H1 (cell line): Measurements from ENCODE around the gene MCC. TPM values are rescaled to one million over a fixed set of nuclear protein-coding genes. Genes with fewer than 3 reads are reported as not detected.

Experiments
- CTCF ChIA-PET: fragments of 300-600 bp; sonication (Branson Sonifier 250); formaldehyde crosslinking; loops from one replicate; lab custom pipeline; 2021; ENCODE audit not compliant: partially characterized antibody; lab: Charles Lee
- POLR2A ChIA-PET: fragments of 300-600 bp; sonication (Branson Sonifier 250); formaldehyde crosslinking; loops from one replicate; lab custom pipeline; 2021; ENCODE audit warnings: inconsistent platforms; ENCODE audit not compliant: partially characterized antibody; lab: Charles Lee
- DNase-seq, 2 experiments: peaks; one replicate each; pipeline versions ENCODE4 v3.0.0 to v3.0.0-alpha.2; 2010 to 2022; ENCODE audit warnings: low spot score in 2 of 2, low read depth in 1 of 2, mixed read lengths in 1 of 2
- FAIRE-seq: peaks from 2 replicates; lab custom pipeline; 2011; peaks lifted over from hg19 to GRCh38; lab: Jason Lieb, UNC
- H2AFZ ChIP-seq: 2 replicates; pipeline ENCODE4 v1.8.1; 2012; ENCODE audit warnings: low read length, inconsistent platforms
- H2AK5ac ChIP-seq: 2 replicates; pipeline ENCODE4 v1.6.1; 2013; ENCODE audit warnings: low read depth, low read length
- H2BK120ac ChIP-seq: replicated peaks from 2 replicates; pipeline ENCODE3; 2013; ENCODE audit warnings: low read depth, low read length, inconsistent platforms
- H2BK12ac ChIP-seq: 2 replicates; pipeline ENCODE4 v1.6.1; 2013; ENCODE audit warnings: low read depth, low read length
- H2BK15ac ChIP-seq: 2 replicates; pipeline ENCODE4 v1.6.1; 2013; ENCODE audit warnings: low read length
- H2BK20ac ChIP-seq: 2 replicates; pipeline ENCODE4 v1.6.1; 2013; ENCODE audit warnings: low read length
- H2BK5ac ChIP-seq: 2 replicates; pipeline ENCODE4 v1.6.1; 2013; ENCODE audit warnings: low read depth, low read length
- H3K14ac ChIP-seq: 2 replicates; pipeline ENCODE4 v1.6.1; 2013; ENCODE audit warnings: inconsistent platforms; ENCODE audit not compliant: insufficient read length
- H3K18ac ChIP-seq: 2 replicates; pipeline ENCODE4 v1.6.1; 2013; ENCODE audit warnings: low read length; ENCODE audit errors: extremely low read depth
- H3K23ac ChIP-seq: 2 replicates; pipeline ENCODE4 v1.6.1; 2013; ENCODE audit warnings: inconsistent platforms; ENCODE audit not compliant: insufficient read length
- H3K23me2 ChIP-seq: 2 replicates; pipeline ENCODE4 v1.6.1; 2013; ENCODE audit warnings: low read depth, low read length
- H3K27ac ChIP-seq: 2 replicates; pipeline ENCODE4 v1.6.1; 2011; ENCODE audit warnings: low read depth, low read length, inconsistent platforms
- H3K27me3 ChIP-seq, 4 experiments: replicated peaks in 1 of 4; 1 replicate in 1 of 4; 2 replicates in 3 of 4; pipeline versions ENCODE4 v1.6.1 to v1.8.1; 2011 to 2013; ENCODE audit warnings: low read length in 3 of 4, mild to moderate bottlenecking in 3 of 4, inconsistent platforms in 2 of 4, mixed read lengths in 2 of 4, moderate library complexity in 1 of 4; ENCODE audit not compliant: control insufficient read depth in 3 of 4, insufficient read depth in 3 of 4; ENCODE audit errors: extremely low read depth in 1 of 4
- H3K36me3 ChIP-seq, 4 experiments: 2 replicates each; pipeline versions ENCODE4 v1.6.1 to v1.8.1; 2011 to 2013; ENCODE audit warnings: mild to moderate bottlenecking in 4 of 4, low read length in 3 of 4, moderate library complexity in 2 of 4, control low read depth in 1 of 4, inconsistent platforms in 1 of 4; ENCODE audit not compliant: insufficient read depth in 4 of 4, control insufficient read depth in 2 of 4
- H3K4ac ChIP-seq: replicated peaks from 2 replicates; pipeline ENCODE3; 2013; ENCODE audit warnings: low read length, low read depth, mixed read lengths, inconsistent platforms; ENCODE audit not compliant: insufficient read length
- H3K4me1 ChIP-seq, 4 experiments: replicated peaks in 1 of 4; 1 replicate in 1 of 4; 2 replicates in 3 of 4; pipeline versions ENCODE4 v1.6.1 to v1.8.1; 2011 to 2013; ENCODE audit warnings: low read length in 3 of 4, inconsistent platforms in 2 of 4, mixed read lengths in 1 of 4; ENCODE audit not compliant: insufficient read depth in 4 of 4, control insufficient read depth in 3 of 4
- H3K4me2 ChIP-seq, 2 experiments: 2 replicates each; pipeline versions ENCODE4 v1.6.1 to v1.8.1; 2011 to 2013; ENCODE audit warnings: low read depth in 2 of 2, low read length in 2 of 2, control low read depth in 1 of 2, inconsistent platforms in 1 of 2, mild to moderate bottlenecking in 1 of 2; ENCODE audit not compliant: insufficient read depth in 1 of 2
- H3K4me3 ChIP-seq, 4 experiments: fragments of 200-600, 300-600 bp in 1 of 4; sonication (generic), shearing (Covaris generic), sonication (Bioruptor Twin) in 1 of 4; 2 replicates each; pipeline versions ENCODE4 v1.5.1 to v1.8.1; 2011 to 2016; ENCODE audit warnings: low read length in 4 of 4, low read depth in 3 of 4, control low read depth in 2 of 4, inconsistent platforms in 2 of 4, mild to moderate bottlenecking in 2 of 4, mixed read lengths in 1 of 4, moderate library complexity in 1 of 4; ENCODE audit not compliant: insufficient read depth in 2 of 4; ENCODE audit errors: extremely low read depth in 1 of 4
- H3K56ac ChIP-seq: replicated peaks from 2 replicates; pipeline ENCODE3; 2013; ENCODE audit warnings: low read depth, mild to moderate bottlenecking, mixed read lengths, low read length, inconsistent platforms; ENCODE audit not compliant: insufficient read length
- H3K79me1 ChIP-seq: 2 replicates; pipeline ENCODE4 v1.6.1; 2013; ENCODE audit warnings: low read depth, low read length, control low read depth
- H3K79me2 ChIP-seq, 2 experiments: 2 replicates each; pipeline versions ENCODE4 v1.6.1 to v1.8.1; 2012 to 2013; ENCODE audit warnings: low read length in 2 of 2, mild to moderate bottlenecking in 2 of 2, inconsistent platforms in 1 of 2; ENCODE audit not compliant: insufficient read depth in 2 of 2, control insufficient read depth in 1 of 2
- H3K9ac ChIP-seq, 4 experiments: replicated peaks in 1 of 4; 1 replicate in 1 of 4; 2 replicates in 3 of 4; pipeline versions ENCODE4 v1.6.1 to v1.8.1; 2011 to 2013; ENCODE audit warnings: low read depth in 3 of 4, low read length in 3 of 4, control low read depth in 2 of 4, mild to moderate bottlenecking in 2 of 4, moderate library complexity in 2 of 4, inconsistent platforms in 1 of 4; ENCODE audit errors: extremely low read depth in 1 of 4
- H3K9me3 ChIP-seq, 2 experiments: 2 replicates each; pipeline versions ENCODE4 v1.6.1 to v1.8.1; 2012 to 2013; ENCODE audit warnings: mild to moderate bottlenecking in 2 of 2, moderate library complexity in 2 of 2, control low read depth in 1 of 2, inconsistent platforms in 1 of 2, low read depth in 1 of 2, low read length in 1 of 2, mixed read lengths in 1 of 2; ENCODE audit not compliant: insufficient read depth in 2 of 2
- H4K20me1 ChIP-seq, 2 experiments: replicated peaks in 1 of 2; 2 replicates each; pipeline versions ENCODE3 to v1.8.1; 2011 to 2013; ENCODE audit warnings: inconsistent platforms in 2 of 2, low read length in 2 of 2, mild to moderate bottlenecking in 1 of 2; ENCODE audit not compliant: insufficient read depth in 2 of 2, control insufficient read depth in 1 of 2
- H4K5ac ChIP-seq: 2 replicates; pipeline ENCODE4 v1.6.1; 2013; ENCODE audit warnings: low read length, low read depth, mixed read lengths, inconsistent platforms; ENCODE audit not compliant: insufficient read length
- H4K8ac ChIP-seq: 2 replicates; pipeline ENCODE4 v1.8.0; 2013; ENCODE audit warnings: mild to moderate bottlenecking, moderate library complexity, low read length, inconsistent platforms; ENCODE audit not compliant: insufficient read depth; ENCODE audit errors: extremely low read depth
- H4K91ac ChIP-seq: replicated peaks from 2 replicates; pipeline ENCODE3; 2013; ENCODE audit warnings: low read length, mixed read lengths, inconsistent platforms; ENCODE audit not compliant: insufficient read length
- HDAC6 ChIP-seq: IDR thresholded peaks from one replicate; pipeline ENCODE4 v1.7.1; 2012; ENCODE audit warnings: low read depth, mild to moderate bottlenecking, inconsistent platforms, low read length, moderate library complexity
- WGBS, 2 experiments: shearing (Covaris generic) in 1 of 2; methylation state at CpG; one replicate each; pipeline versions ENCODE4 v1.1.6 to v1.1.7; 2013 to 2015; ENCODE audit warnings: low lambda C conversion rate in 2 of 2, mixed read lengths in 2 of 2, inconsistent platforms in 1 of 2, low coverage in 1 of 2, missing lambda C conversion rate in 1 of 2; ENCODE audit not compliant: insufficient replicate concordance in 2 of 2, insufficient coverage in 1 of 2, insufficient read length in 1 of 2; ENCODE audit errors: extremely low coverage in 1 of 2, missing lambda C conversion rate in 1 of 2; 5-methylcytosine and 5-hydroxymethylcytosine counted together
- polyA plus RNA-seq, 7 experiments: library from polyadenylated mRNA; depleted of rRNA in 3 of 7; stranded (reverse) in 5 of 7; unstranded in 2 of 7; fragments of >200 nt in 5 of 7; fragments of 200-250 nt in 2 of 7; gene quantifications; 1 replicate in 5 of 7; 2 replicates in 1 of 7; 4 replicates in 1 of 7; pipeline versions ENCODE4 v1.2.1 to v1.2.3, GENCODE V29; 2011 to 2013; ENCODE audit warnings: missing spikeins in 2 of 7, mixed read lengths in 2 of 7
- total RNA-seq: library from RNA; stranded (reverse); fragmentation: NEBNext Ultra II Directional; extraction: Animal tissue kit (Norgen Biotek cat#: 25700); gene quantifications from 2 replicates; pipeline ENCODE4 v1.2.1, GENCODE V29; 2021

Gene MCC
- total and polyA plus RNA-seq, 2 of the 8 experiments (the other 6 are each of a cell fraction or from before 2014, with no cell fraction given) = 2.6 to 18.3 TPM

DNA sequence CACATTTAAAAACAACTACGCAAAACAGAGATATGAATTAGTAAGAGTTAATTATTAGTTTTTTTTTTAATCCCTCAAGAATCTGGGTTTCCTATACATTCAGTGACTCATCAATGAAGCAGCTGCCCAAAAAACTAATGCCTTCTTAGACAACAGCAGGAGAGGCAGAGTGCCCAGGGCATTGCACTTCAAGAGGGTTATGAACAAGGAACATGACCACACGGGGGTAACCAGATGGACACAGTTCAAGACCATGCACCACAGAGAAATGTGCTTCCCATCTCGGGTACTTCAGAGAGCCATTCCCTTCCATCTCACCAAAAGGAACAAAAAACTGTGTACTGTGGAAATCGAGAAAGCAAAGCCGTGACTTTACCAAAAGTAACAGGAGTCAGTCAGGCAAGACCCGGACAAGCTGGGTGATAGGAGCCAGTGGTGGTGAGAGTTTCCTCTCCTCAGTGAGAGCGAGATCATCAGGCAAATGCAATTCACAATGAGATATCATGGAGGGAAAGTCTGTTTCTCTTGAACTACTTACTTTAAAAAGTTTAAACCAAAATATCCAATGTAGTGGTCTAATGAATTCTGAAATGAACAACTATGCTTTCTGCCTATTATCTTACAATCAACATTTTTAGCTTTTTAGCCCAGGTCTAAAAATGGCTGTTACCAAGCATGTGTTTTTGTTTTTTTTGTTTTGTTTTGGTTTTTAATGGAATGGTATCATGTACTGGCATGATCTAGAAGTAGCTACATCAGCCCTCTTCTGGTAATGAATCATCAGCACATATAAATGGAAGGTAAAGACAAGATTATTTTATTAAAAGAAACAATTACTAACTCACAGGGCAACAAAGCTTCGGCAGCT, 245.5 kb downstream of the MCC start:
- TF ChIP-seq HDAC6 = no peak

More for the DNA sequence above, 245.5 kb downstream of the MCC start:
- Histone ChIP-seq H2BK20ac (0 out of 2 replicates have a peak overlapping the region, but pooled peaks have one; percentile 17), H2AFZ (no peak overlapping the region), H3K27ac (no peak overlapping the region), H3K79me1 (no peaks in the 10 kb centered on the region), H3K23ac (no peak overlapping the region), H3K4me1 (peaks cover 1 to 11% (median 7%) of the 10 kb centered on the region in 4 experiments; a peak in 4 of 7 replicates), H4K20me1 (no peaks in the 10 kb centered on the region), H2BK12ac (no peak overlapping the region), H3K14ac (no peak overlapping the region), H3K9me3 (no peaks in the 10 kb centered on the region), H3K56ac (no peak overlapping the region), H4K5ac (no peak overlapping the region), H3K36me3 (no peaks in the 10 kb centered on the region), H4K8ac (no peak overlapping the region), H2BK5ac (no peak overlapping the region), H3K18ac (no peak overlapping the region), H4K91ac (no peak overlapping the region), H3K4me2 (no peak overlapping the region), H3K79me2 (peaks cover 5 to 8% of the 10 kb centered on the region in 2 experiments; a peak in 2 of 4 replicates), H3K23me2 (no peaks in the 10 kb centered on the region), H3K27me3 (no peaks in the 10 kb centered on the region; a peak in 1 of 7 replicates), H3K4ac (no peak overlapping the region), H3K9ac (no peak overlapping the region), H3K4me3 (no peak overlapping the region), H2AK5ac (no peak overlapping the region; the same call in 1 of the 2 replicates), H2BK15ac (0 out of 2 replicates have a peak overlapping the region, but pooled peaks have one; percentile 19), H2BK120ac (no peak overlapping the region)
- ChIA-PET CTCF (interaction anchor here (0.9 to 1.1 kb wide), 3 partner anchors 52 to 88 kb away, joined by 3 read pairs; no protein-coding TSS in a partner anchor), POLR2A (interaction anchor here (0.6 kb wide), 1 partner anchor 73 kb away, joined by 3 read pairs; no protein-coding TSS in a partner anchor)
- FAIRE-seq (no peak), DNase-seq (no peak)
- WGBS, 2 experiments = 89% methylated on average over 8 of the region's 8 CpGs; no CpG with 5 or more reads in 1 of the 2 experiments
